ENCODE data around the gene ADAMTS2. TPM values are rescaled to one million over a fixed set of nuclear protein-coding genes. Genes with fewer than 3 reads are reported as not detected.

ADAMTS2 gene
- total RNA-seq, 1 donor from 2014 or later, result 18.8 TPM

DNA sequence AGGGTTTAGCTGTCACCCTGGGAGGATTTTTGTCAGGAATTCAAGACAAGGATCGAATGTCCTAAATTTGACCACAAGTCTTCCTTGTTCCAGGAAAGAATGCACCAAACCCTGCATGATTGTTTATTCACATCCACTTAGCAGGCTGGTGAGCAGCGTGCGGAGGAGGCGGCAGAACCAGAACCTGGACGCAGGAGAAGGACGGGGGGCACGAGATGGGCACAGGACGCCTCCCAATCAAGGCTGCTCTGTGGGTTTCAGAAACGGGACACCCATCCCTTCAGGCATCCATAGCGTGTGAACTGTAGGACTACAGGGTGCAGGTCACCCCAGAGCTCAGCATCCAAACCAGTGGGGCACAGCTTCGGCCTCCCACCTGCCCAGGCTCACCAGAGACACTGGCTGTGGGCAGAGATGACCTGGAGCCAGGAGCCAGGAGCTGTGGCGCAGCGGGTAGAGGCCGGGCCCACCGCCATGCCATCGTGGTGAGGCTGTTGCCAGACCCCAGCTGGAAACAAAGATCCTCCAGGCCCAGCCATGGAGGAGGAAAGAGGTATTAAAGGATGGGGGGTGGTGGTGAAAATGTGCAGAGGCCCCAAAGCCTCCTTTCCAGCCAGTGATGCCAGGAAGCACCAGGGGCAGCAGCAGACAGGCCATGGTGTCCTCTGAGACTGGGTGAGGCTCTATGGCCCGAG, 32.3 kb upstream of the ADAMTS2 start:
- Mint-ChIP-seq H3K9me3 (ENCODE audit: unreplicated experiment) (peaks cover 6% of the 10 kb centered on the region), H3K27ac (ENCODE audit: unreplicated experiment) (peak overlapping the region; percentile 14), H3K27me3 (ENCODE audit: low read depth, unreplicated experiment) (peaks cover 6% of the 10 kb centered on the region), H3K4me1 (ENCODE audit: low read depth, unreplicated experiment) (peaks cover 16% of the 10 kb centered on the region), H3K36me3 (ENCODE audit: low read depth, unreplicated experiment) (peaks cover 7% of the 10 kb centered on the region), H3K4me3 (ENCODE audit: unreplicated experiment) (peak overlapping the region; percentile 40)
- Histone ChIP-seq H3K27ac (ENCODE audit: low read depth, low read length) (no peak overlapping the region), H3K27me3 (ENCODE audit: insufficient read depth, low read length) (no peaks in the 10 kb centered on the region), H3K4me3 (ENCODE audit: insufficient read depth, low read depth, low read length) (no peak overlapping the region), H3K79me2 (ENCODE audit: insufficient read depth, low read length) (no peaks in the 10 kb centered on the region), H3K4me2 (ENCODE audit: low read length) (no peak overlapping the region), H4K20me1 (ENCODE audit: insufficient read depth, low read length) (no peaks in the 10 kb centered on the region), H2AFZ (ENCODE audit: low read depth, low read length) (no peak overlapping the region), H3K4me1 (ENCODE audit: insufficient read depth, low read length) (peaks cover 8% of the 10 kb centered on the region), H3K36me3 (ENCODE audit: insufficient read depth, low read length) (no peaks in the 10 kb centered on the region), H3K9ac (ENCODE audit: low read length) (no peak overlapping the region), H3K9me3 (ENCODE audit: insufficient read depth, low read depth, low read length) (peaks cover 1% of the 10 kb centered on the region)
- no peak for FAIRE-seq
- DNase-seq (ENCODE audit: low read depth), result no peak
- TF ChIP-seq, protein P1, sequence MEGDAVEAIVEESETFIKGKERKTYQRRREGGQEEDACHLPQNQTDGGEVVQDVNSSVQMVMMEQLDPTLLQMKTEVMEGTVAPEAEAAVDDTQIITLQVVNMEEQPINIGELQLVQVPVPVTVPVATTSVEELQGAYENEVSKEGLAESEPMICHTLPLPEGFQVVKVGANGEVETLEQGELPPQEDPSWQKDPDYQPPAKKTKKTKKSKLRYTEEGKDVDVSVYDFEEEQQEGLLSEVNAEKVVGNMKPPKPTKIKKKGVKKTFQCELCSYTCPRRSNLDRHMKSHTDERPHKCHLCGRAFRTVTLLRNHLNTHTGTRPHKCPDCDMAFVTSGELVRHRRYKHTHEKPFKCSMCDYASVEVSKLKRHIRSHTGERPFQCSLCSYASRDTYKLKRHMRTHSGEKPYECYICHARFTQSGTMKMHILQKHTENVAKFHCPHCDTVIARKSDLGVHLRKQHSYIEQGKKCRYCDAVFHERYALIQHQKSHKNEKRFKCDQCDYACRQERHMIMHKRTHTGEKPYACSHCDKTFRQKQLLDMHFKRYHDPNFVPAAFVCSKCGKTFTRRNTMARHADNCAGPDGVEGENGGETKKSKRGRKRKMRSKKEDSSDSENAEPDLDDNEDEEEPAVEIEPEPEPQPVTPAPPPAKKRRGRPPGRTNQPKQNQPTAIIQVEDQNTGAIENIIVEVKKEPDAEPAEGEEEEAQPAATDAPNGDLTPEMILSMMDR (IDR thresholded peaks at IDR 0.05; ENCODE audit: insufficient read depth, low read depth, low read length), result no peak
- no peak for TF ChIP-seq EZH2 (IDR thresholded peaks at IDR 0.05; ENCODE audit: insufficient read depth, low read length)

DNA sequence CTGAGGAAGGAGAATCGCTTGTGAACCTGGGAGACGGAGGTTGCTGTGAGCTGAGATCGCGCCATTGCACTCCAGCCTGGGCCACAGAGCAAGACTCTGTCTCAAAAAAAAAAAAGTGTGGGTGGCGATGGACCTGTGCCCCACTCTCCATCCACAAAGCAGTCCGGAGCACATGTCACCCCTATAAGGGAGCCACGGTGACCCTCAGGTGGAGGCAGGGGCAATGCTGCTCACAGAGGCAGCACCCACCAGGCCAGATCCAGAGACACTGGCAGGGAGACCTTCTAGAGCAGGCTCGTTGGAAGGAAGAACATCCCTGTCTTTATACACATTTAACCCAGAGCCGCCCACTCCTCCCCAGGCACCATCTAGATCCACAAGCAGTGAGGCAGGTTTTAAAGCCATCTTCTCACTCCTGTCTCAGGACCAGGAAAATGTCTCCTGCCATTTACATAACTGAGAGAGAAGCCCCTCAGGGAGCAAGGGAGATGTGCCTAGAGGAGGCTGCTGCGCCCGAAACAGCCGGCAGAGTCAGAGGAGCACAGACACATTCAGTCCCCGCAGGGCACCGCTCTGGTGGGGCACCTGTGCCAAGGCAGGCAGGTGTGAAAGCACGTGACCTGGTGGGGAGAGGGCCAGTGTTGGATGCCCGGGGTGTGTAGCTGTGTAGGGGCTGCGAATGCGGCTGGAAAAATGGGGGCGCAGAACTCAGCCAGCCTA, 31.6 kb upstream of the ADAMTS2 start:
- no peak overlapping the region for H3K27ac ChIP-seq (ENCODE audit: low read depth, low read length)
- no peak overlapping the region for H2AFZ ChIP-seq (ENCODE audit: low read depth, low read length)
- Mint-ChIP-seq H3K36me3 (ENCODE audit: low read depth, unreplicated experiment) (peaks cover 7% of the 10 kb centered on the region), H3K4me1 (ENCODE audit: low read depth, unreplicated experiment) (peaks cover 16% of the 10 kb centered on the region), H3K27me3 (ENCODE audit: low read depth, unreplicated experiment) (peaks cover 6% of the 10 kb centered on the region), H3K4me3 (ENCODE audit: unreplicated experiment) (peak overlapping the region; percentile 40), H3K27ac (ENCODE audit: unreplicated experiment) (peak overlapping the region; percentile 14), H3K9me3 (ENCODE audit: unreplicated experiment) (peaks cover 6% of the 10 kb centered on the region)
- no peaks in the 10 kb centered on the region for H3K9me3 ChIP-seq (ENCODE audit: insufficient read depth, low read depth, low read length)
- peaks cover 8% of the 10 kb centered on the region for H3K4me1 ChIP-seq (ENCODE audit: insufficient read depth, low read length)
- no peaks in the 10 kb centered on the region for H3K27me3 ChIP-seq (ENCODE audit: insufficient read depth, low read length)
- H3K4me3 ChIP-seq (ENCODE audit: insufficient read depth, low read depth, low read length), result no peak overlapping the region
- FAIRE-seq (no peak), DNase-seq (ENCODE audit: low read depth) (no peak)
- TF ChIP-seq, protein P1 (IDR thresholded peaks at IDR 0.05; ENCODE audit: insufficient read depth, low read depth, low read length), result no peak
- no peak for TF ChIP-seq EZH2 (IDR thresholded peaks at IDR 0.05; ENCODE audit: insufficient read depth, low read length)
- H3K36me3 ChIP-seq (ENCODE audit: insufficient read depth, low read length), result no peaks in the 10 kb centered on the region
- H3K9ac ChIP-seq (ENCODE audit: low read length), result no peak overlapping the region
- H3K4me2 ChIP-seq (ENCODE audit: low read length), result no peak overlapping the region
- no peaks in the 10 kb centered on the region for H3K79me2 ChIP-seq (ENCODE audit: insufficient read depth, low read length)
- H4K20me1 ChIP-seq (ENCODE audit: insufficient read depth, low read length), result no peaks in the 10 kb centered on the region

Data from astrocyte (in vitro differentiated cells and primary cell).